Measurements from ENCODE around the gene TPRKB. TPM values are rescaled to one million over a fixed set of nuclear protein-coding genes. Genes with fewer than 3 reads are reported as not detected.
"Not testable (repeated sequence)": the region's sequence is repeated elsewhere in the genome, so short reads cannot be mapped to it uniquely, and the experiment has no call there.

The TPRKB gene
- 95.7 TPM for polyA plus RNA-seq (2013, experiment 1 of 2)
- polyA plus RNA-seq (2013, experiment 2 of 2): 92.3 TPM

- DNase-seq: peak; percentile 98
- peak within 1 kb of the TSS; percentile 91 for H3K56ac ChIP-seq (ENCODE audit: low read length)
- H3K79me2 ChIP-seq (ENCODE audit: control insufficient read depth, insufficient read depth, low read length): peaks cover 2% of the 10 kb centered on the region
- peak within 1 kb of the TSS; percentile 54 for H3K9ac ChIP-seq (ENCODE audit: low read length)
- H4K8ac ChIP-seq (ENCODE audit: low read depth, low read length): peak within 1 kb of the TSS; percentile 95
- no peak within 1 kb of the TSS for H2BK5ac ChIP-seq (ENCODE audit: low read length)
- H3K4me3 ChIP-seq (ENCODE audit: low read length): peak within 1 kb of the TSS; percentile 87
- H3K4me1 ChIP-seq (ENCODE audit: control insufficient read depth, low read depth, low read length): no peaks in the 10 kb centered on the region
- no peak within 1 kb of the TSS for H2BK15ac ChIP-seq (replicated peaks; ENCODE audit: low read depth)
- H2BK120ac ChIP-seq (ENCODE audit: low read depth, low read length): no peak within 1 kb of the TSS
- peak within 1 kb of the TSS; percentile 73 for H3K4me2 ChIP-seq (ENCODE audit: low read length)
- peak within 1 kb of the TSS; percentile 71 for H4K5ac ChIP-seq (ENCODE audit: low read length)
- no peak within 1 kb of the TSS for H3K4ac ChIP-seq (ENCODE audit: low read depth, low read length)
- no peak within 1 kb of the TSS for H3K23ac ChIP-seq (ENCODE audit: low read length)
- H3K27me3 ChIP-seq (ENCODE audit: insufficient read depth, low read length, poor library complexity): no peaks in the 10 kb centered on the region
- no peak within 1 kb of the TSS for H2AK5ac ChIP-seq (ENCODE audit: low read length)
- H3K18ac ChIP-seq (ENCODE audit: low read length): no peak within 1 kb of the TSS
- WGBS (ENCODE audit: extremely low coverage, insufficient coverage, low lambda C conversion rate): no CpG with 5 or more reads among the region's 49 CpGs
- peaks cover 2% of the 10 kb centered on the region for H3K79me1 ChIP-seq (ENCODE audit: low read length)
- H3K27ac ChIP-seq (ENCODE audit: low read depth, low read length): no peak within 1 kb of the TSS
- H3K36me3 ChIP-seq (ENCODE audit: control insufficient read depth, insufficient read depth, low read length): no peaks in the 10 kb centered on the region
Measured at GRCh38 chr2:73736855-73737779, at the start of gene TPRKB. Gene TPRKB (minus strand): TSS chr2:73737345. CDS start chr2:73734569, 2,776 bp downstream.

GRCh38 chr2:73783883-73784282 lies 46.7 kb upstream of the TPRKB start, which contains the start of gene C2orf78:
Gene C2orf78 (plus strand): TSS chr2:73784183. CDS start chr2:73784310, 127 bp downstream.
- H2BK5ac ChIP-seq (ENCODE audit: low read length); H2BK15ac ChIP-seq (replicated peaks; ENCODE audit: low read depth); H3K79me2 ChIP-seq (ENCODE audit: control insufficient read depth, insufficient read depth, low read length); H3K23ac ChIP-seq (ENCODE audit: low read length); H3K56ac ChIP-seq (ENCODE audit: low read length); H3K4me3 ChIP-seq (ENCODE audit: low read length); H3K9ac ChIP-seq (ENCODE audit: low read length); H3K79me1 ChIP-seq (ENCODE audit: low read length); H3K4me2 ChIP-seq (ENCODE audit: low read length); H3K4me1 ChIP-seq (ENCODE audit: control insufficient read depth, low read depth, low read length); H4K5ac ChIP-seq (ENCODE audit: low read length); H4K8ac ChIP-seq (ENCODE audit: low read depth, low read length); H3K27me3 ChIP-seq (ENCODE audit: insufficient read depth, low read length, poor library complexity); H3K18ac ChIP-seq (ENCODE audit: low read length); H2BK120ac ChIP-seq (ENCODE audit: low read depth, low read length); H2AK5ac ChIP-seq (ENCODE audit: low read length); H3K27ac ChIP-seq (ENCODE audit: low read depth, low read length); H3K4ac ChIP-seq (ENCODE audit: low read depth, low read length); DNase-seq; H3K36me3 ChIP-seq (ENCODE audit: control insufficient read depth, insufficient read depth, low read length): not testable (repeated sequence)
- no CpG with 5 or more reads among the region's 3 CpGs for WGBS (ENCODE audit: extremely low coverage, insufficient coverage, low lambda C conversion rate)

- not testable (repeated sequence) for H2BK120ac ChIP-seq (ENCODE audit: low read depth, low read length); H2AK5ac ChIP-seq (ENCODE audit: low read length); H3K79me2 ChIP-seq (ENCODE audit: control insufficient read depth, insufficient read depth, low read length); H4K5ac ChIP-seq (ENCODE audit: low read length); H3K79me1 ChIP-seq (ENCODE audit: low read length); H3K4ac ChIP-seq (ENCODE audit: low read depth, low read length); H3K4me2 ChIP-seq (ENCODE audit: low read length); H3K18ac ChIP-seq (ENCODE audit: low read length); H3K27me3 ChIP-seq (ENCODE audit: insufficient read depth, low read length, poor library complexity); H3K56ac ChIP-seq (ENCODE audit: low read length); H2BK15ac ChIP-seq (replicated peaks; ENCODE audit: low read depth); H2BK5ac ChIP-seq (ENCODE audit: low read length); H3K36me3 ChIP-seq (ENCODE audit: control insufficient read depth, insufficient read depth, low read length); H3K4me1 ChIP-seq (ENCODE audit: control insufficient read depth, low read depth, low read length); H3K27ac ChIP-seq (ENCODE audit: low read depth, low read length); H3K9ac ChIP-seq (ENCODE audit: low read length); H3K4me3 ChIP-seq (ENCODE audit: low read length); H4K8ac ChIP-seq (ENCODE audit: low read depth, low read length); H3K23ac ChIP-seq (ENCODE audit: low read length)
- WGBS (ENCODE audit: extremely low coverage, insufficient coverage, low lambda C conversion rate): no CpG with 5 or more reads among the region's 15 CpGs
- peak; percentile 15 for DNase-seq
Measured at GRCh38 chr2:73783402-73783801, 46.3 kb upstream of the TPRKB start.

- H3K9ac ChIP-seq (ENCODE audit: low read length): no peak overlapping the region
- H3K4me1 ChIP-seq (ENCODE audit: control insufficient read depth, low read depth, low read length): no peaks in the 10 kb centered on the region
- no peak overlapping the region for H2AK5ac ChIP-seq (ENCODE audit: low read length)
- H3K56ac ChIP-seq (ENCODE audit: low read length): no peak overlapping the region
- no peak overlapping the region for H2BK15ac ChIP-seq (replicated peaks; ENCODE audit: low read depth)
- H3K4me2 ChIP-seq (ENCODE audit: low read length): no peak overlapping the region
- H4K8ac ChIP-seq (ENCODE audit: low read depth, low read length): no peak overlapping the region
- peaks cover 8% of the 10 kb centered on the region for H3K79me2 ChIP-seq (ENCODE audit: control insufficient read depth, insufficient read depth, low read length)
- no peaks in the 10 kb centered on the region for H3K27me3 ChIP-seq (ENCODE audit: insufficient read depth, low read length, poor library complexity)
- no peak overlapping the region for H3K18ac ChIP-seq (ENCODE audit: low read length)
- peaks cover 6% of the 10 kb centered on the region for H3K79me1 ChIP-seq (ENCODE audit: low read length)
- H4K5ac ChIP-seq (ENCODE audit: low read length): no peak overlapping the region
- DNase-seq: no peak
- no peak overlapping the region for H3K4ac ChIP-seq (ENCODE audit: low read depth, low read length)
- no peak overlapping the region for H3K27ac ChIP-seq (ENCODE audit: low read depth, low read length)
- no peak overlapping the region for H2BK5ac ChIP-seq (ENCODE audit: low read length)
- H3K4me3 ChIP-seq (ENCODE audit: low read length): no peak overlapping the region
- no peak overlapping the region for H3K23ac ChIP-seq (ENCODE audit: low read length)
- no peaks in the 10 kb centered on the region for H3K36me3 ChIP-seq (ENCODE audit: control insufficient read depth, insufficient read depth, low read length)
- H2BK120ac ChIP-seq (ENCODE audit: low read depth, low read length): no peak overlapping the region
- WGBS (ENCODE audit: extremely low coverage, insufficient coverage, low lambda C conversion rate): no CpG with 5 or more reads among the region's 7 CpGs
Measured at GRCh38 chr2:73780237-73780582, 43.1 kb upstream of the TPRKB start.

- H3K4ac ChIP-seq (ENCODE audit: low read depth, low read length): no peak within 1 kb of the TSS
- H3K9ac ChIP-seq (ENCODE audit: low read length): peak within 1 kb of the TSS; percentile 89
- no peak within 1 kb of the TSS for H4K8ac ChIP-seq (ENCODE audit: low read depth, low read length)
- H3K4me3 ChIP-seq (ENCODE audit: low read length): peak within 1 kb of the TSS; percentile 65
- H3K79me2 ChIP-seq (ENCODE audit: control insufficient read depth, insufficient read depth, low read length): peaks cover 8% of the 10 kb centered on the region
- H3K4me2 ChIP-seq (ENCODE audit: low read length): peak within 1 kb of the TSS; percentile 85
- H3K56ac ChIP-seq (ENCODE audit: low read length): peak within 1 kb of the TSS; percentile 91
- no peak within 1 kb of the TSS for H2BK120ac ChIP-seq (ENCODE audit: low read depth, low read length)
- H4K5ac ChIP-seq (ENCODE audit: low read length): no peak within 1 kb of the TSS
- H3K4me1 ChIP-seq (ENCODE audit: control insufficient read depth, low read depth, low read length): no peaks in the 10 kb centered on the region
- H2AK5ac ChIP-seq (ENCODE audit: low read length): no peak within 1 kb of the TSS
- DNase-seq: peak; percentile 97
- no peak within 1 kb of the TSS for H2BK15ac ChIP-seq (replicated peaks; ENCODE audit: low read depth)
- peaks cover 6% of the 10 kb centered on the region for H3K79me1 ChIP-seq (ENCODE audit: low read length)
- H3K23ac ChIP-seq (ENCODE audit: low read length): no peak within 1 kb of the TSS
- no CpG with 5 or more reads among the region's 40 CpGs for WGBS (ENCODE audit: extremely low coverage, insufficient coverage, low lambda C conversion rate)
- H3K36me3 ChIP-seq (ENCODE audit: control insufficient read depth, insufficient read depth, low read length): no peaks in the 10 kb centered on the region
- H3K27me3 ChIP-seq (ENCODE audit: insufficient read depth, low read length, poor library complexity): no peaks in the 10 kb centered on the region
- H3K18ac ChIP-seq (ENCODE audit: low read length): no peak within 1 kb of the TSS
- H2BK5ac ChIP-seq (ENCODE audit: low read length): no peak within 1 kb of the TSS
- H3K27ac ChIP-seq (ENCODE audit: low read depth, low read length): no peak within 1 kb of the TSS
Measured at GRCh38 chr2:73779467-73780236, 42.5 kb upstream of the TPRKB start, which contains the start of gene DUSP11. Gene DUSP11 (minus strand): TSS chr2:73780103. CDS start chr2:73779974, 129 bp downstream.

Data from mesendoderm (in vitro differentiated cells).